Measurements from ENCODE around the gene PLA2G4F.

The PLA2G4F gene

DNA sequence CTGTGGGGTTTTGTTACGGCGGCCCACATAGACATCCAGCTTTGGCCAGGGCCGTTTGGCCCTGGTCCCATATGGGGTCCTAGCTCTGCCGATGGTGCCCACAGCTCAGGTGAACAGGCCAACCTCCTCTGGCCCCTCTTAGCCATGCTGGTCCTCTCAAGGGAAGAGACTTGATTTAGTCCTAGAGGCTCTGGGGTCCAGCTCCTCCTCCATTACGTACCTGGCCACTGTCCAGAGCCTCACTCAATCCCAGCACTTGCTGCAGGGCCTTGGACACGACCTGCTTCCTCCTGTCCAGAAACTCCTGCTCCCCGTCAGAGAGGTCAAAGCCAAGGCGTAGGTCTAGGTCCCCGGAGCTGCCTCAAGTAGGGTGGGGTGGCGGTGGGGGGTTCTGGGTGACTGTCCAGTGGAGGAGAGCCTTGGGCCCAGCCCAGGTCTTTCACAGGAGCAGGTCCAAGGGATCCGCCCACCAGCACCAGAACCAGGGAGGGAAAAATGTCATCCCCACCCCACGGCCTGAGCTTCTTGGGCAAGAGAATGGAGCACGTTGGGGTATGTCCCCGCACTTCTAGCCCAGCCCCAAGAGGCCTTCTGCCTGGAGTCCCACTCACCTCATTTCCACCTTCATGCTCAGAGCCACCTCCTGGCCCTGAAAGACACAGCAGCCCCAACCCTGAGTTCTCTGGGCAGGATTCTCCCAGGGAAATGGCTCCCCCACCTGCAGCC lies 6.8 kb downstream of the PLA2G4F start:
- DNase-seq (ENCODE audit: low read depth in 1 of 2, low spot score in 1 of 2) = no peak

- DNase-seq (ENCODE audit: low read depth in 1 of 2, low spot score in 1 of 2) = no peak
Measured at GRCh38 chr15:42148808-42149492, 7.5 kb downstream of the PLA2G4F start.

DNA sequence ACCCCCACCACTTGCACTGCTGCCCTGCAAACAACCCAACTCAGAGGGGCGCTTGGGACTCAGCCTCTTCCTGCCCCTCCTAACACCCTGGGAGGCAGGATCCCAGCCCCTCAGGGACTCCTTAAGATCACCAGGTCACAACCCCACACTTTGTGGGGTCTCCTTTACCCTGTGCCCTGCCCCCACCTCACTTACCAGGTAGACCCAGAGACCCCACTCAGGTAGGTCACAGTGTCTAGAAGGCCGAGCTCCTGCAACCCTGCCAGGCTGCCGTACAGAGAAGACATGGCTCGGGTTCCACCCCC lies 9.1 kb downstream of the PLA2G4F start:
- no peak for DNase-seq (ENCODE audit: low read depth in 1 of 2, low spot score in 1 of 2)

DNA sequence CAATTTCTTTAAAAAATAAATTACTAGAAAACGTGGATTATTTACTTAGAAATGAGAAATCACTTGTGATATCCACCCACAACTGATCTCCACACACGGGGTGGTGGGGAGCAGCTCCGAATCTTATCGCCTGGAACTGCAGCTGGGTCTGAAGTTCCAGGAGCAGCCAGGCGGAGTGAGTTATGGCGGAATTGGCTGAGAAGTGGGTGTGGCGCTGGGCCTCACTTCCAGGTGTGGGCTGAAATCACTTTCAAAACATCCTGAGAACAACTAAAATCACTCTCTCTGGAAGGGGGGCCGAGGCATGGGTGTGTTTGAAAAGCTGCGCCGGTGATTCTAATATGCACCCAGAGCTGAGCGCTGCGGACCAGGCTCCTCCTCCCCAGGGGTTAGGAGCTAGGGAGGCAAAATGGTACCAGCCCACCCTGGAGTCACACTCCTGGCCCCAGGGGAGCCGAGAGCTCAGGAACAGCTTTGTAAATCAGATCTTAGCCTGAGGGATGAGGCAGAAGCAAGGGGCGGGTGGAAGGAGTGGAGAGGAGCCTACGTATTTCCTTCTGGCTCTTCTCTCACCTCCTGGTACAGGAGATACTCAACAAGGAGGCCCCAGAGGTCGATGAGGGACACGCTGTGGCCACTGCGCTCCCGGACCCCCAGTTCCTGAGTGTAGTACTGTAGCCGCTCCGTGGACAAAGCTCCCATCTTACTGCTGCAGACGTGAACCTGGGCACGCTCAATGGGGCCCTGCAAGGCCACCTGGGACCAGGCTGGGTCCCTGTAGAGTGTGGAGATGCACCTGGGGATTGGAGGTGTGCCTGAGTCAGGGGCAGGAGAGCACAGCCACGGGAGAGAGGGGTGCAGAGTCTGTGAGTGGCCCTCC lies 9.6 kb downstream of the PLA2G4F start:
- no peak for DNase-seq (ENCODE audit: low read depth in 1 of 2, low spot score in 1 of 2)

DNA sequence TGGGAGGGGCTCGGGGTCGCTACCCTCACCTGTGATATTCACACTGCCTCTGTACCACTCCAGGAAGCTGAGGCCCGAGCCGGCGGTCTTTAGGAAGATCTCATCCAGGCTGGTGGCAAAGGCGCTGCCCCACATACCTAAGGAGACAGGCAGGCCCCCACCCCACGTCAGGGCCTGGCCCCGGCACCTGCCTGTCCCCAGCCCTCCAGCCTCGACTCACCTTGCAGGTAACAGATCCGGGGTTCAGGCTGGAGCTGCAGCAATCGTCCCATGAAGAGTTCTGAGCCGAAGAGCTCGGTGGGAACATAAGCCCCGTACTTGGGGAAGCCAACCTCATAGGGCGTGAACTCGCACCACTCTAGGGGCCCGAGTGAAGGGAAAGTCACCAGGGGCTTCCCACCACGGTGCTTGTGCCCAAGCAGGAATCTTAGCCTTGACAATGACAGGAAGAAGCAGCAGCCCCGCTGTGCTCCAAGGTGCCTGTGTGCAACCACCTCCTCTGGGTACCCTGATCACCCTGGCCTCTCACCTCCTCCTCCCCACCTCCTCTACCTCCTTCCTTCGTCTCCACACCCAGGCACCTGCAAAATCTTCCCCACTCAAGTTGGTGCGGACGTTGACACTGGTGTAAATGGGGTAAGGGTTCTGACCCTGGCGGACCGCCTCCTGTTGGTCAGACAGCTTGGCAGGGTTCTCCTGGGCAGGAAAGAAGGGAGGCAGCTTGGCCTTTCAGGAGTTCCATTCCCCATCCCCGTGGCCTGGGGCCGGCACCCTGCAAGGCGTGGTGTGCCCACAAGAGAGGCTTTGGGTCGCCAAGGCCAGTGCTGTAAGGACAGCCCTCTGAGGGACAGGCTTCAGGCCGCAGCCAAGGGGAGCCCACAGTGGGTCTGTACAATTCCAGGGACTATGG lies 10.6 kb downstream of the PLA2G4F start:
- no peak for DNase-seq (ENCODE audit: low read depth in 1 of 2, low spot score in 1 of 2)

DNA sequence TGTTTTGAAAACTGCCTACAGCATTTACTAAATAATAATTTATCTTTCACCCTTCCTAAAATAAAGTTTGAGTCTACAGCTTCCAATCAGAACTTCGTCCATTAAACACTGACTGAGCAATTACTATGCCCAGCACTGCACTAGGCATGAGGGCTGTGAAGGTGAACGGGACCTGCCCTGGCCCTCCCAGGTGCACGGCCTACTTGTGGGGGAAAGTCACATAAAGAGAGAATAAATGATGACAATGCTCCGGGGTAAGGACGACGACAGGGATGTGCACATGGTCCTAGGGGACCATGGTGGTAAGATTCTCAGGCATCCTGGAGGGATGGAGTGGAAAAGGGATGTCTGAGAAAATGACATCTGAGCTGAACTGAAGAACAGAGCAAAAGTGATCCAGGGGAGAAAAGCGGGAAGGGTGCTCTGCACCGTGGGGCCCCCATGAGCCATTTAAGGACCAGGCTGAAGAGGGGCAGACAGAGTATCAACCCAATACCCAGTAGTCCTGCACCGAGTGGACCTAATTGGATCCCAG lies 11.5 kb downstream of the PLA2G4F start:
- no peak for DNase-seq (ENCODE audit: low read depth in 1 of 2, low spot score in 1 of 2)

- DNase-seq (ENCODE audit: low read depth in 1 of 2, low spot score in 1 of 2) = no peak
Measured at GRCh38 chr15:42143866-42144625, 12.4 kb downstream of the PLA2G4F start.

DNA sequence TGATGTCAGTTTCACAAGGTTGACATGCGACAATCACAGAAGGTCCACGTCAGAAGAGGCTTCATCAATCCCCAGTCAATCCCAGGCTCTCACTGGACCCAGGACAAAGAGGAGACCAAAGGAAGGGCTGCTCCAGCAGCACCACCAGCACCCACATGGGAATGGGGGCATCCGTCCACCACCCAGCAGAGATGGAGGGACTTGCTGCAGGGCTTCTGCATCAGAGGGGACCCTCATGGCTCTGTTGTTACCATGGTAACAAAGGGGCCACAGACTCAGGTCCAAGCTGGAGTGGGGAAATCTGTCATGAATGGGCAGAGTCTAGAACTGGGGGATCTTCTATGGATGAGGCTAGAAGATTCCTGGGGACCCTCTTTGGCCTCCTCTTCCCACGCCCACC lies 13.1 kb downstream of the PLA2G4F start:
- DNase-seq (ENCODE audit: low read depth in 1 of 2, low spot score in 1 of 2) = no peak

GRCh38 chr15:42141795-42142667 lies 14.4 kb downstream of the PLA2G4F start:
- DNase-seq (ENCODE audit: low read depth in 1 of 2, low spot score in 1 of 2) = no peak

- no peak for DNase-seq (ENCODE audit: low read depth in 1 of 2, low spot score in 1 of 2)
Measured at GRCh38 chr15:42141246-42141645, 15.2 kb downstream of the PLA2G4F start.

- DNase-seq (ENCODE audit: low read depth in 1 of 2, low spot score in 1 of 2) = no peak
Measured at GRCh38 chr15:42140383-42141070, 15.9 kb downstream of the PLA2G4F start.

- no peak for DNase-seq (ENCODE audit: low read depth in 1 of 2, low spot score in 1 of 2)
Measured at GRCh38 chr15:42139596-42139995, 16.8 kb downstream of the PLA2G4F start.

DNA sequence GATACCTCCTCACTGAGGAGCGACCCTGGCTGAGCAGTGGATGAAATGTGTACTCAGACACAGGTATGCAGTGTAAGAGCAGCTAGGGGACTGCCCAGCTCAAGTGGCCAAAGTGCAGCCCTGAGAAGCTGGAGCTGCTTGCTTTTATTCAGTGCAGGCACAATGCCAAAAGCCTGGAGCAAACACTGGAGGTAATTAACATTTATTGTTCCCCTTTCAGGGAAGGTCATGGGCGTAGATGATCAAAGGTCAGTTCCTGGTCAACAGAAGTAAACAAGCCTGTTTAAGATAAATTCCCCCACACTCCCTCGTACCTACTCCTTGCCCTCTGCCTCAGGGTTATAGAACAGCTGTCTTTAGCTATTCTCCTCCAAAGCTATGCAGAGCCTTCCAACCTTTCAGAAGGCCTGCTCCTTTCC lies 17.5 kb downstream of the PLA2G4F start:
- no peak for DNase-seq (ENCODE audit: low read depth in 1 of 2, low spot score in 1 of 2)

- DNase-seq (ENCODE audit: low read depth in 1 of 2, low spot score in 1 of 2) = no peak
Measured at GRCh38 chr15:42138411-42138810, 18.0 kb downstream of the PLA2G4F start.

DNA sequence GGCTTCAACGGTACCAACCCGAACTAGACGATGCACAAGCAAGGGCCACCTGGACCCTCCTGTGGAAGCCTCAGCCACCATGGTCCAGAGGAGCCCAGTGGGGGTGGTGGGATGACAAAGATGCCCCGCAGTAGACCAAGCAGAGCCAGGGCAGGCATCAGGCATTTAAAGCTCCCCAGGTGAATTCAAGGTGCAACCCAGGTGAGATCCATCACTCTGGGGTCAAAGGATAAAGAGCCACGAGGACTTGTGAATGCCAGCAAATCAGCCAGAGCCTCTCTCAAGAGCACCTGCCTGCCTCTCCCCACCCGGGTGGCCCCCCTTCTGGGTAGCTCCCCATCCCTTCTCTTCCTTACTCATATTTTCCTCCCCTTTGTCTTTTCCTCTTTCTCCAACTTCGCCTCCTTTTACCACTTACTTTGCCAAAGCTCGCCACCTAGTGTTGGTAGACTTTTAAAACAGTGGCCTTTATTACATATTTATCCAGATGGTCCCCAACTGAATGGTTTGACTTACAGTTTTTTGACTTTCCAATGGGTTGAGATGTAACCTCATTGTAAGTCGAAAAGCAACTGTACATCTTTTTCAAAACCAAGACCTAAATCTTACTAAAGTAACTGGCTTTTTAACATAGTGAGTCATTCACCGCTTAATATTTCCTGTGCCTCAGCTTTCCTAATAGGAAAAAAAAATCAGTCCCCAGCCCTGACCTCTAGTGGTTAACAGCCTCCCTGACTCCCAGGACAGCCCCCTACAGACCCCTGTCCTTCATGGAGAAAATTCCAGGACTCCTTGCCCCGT lies 18.8 kb downstream of the PLA2G4F start:
- DNase-seq (ENCODE audit: low read depth in 1 of 2, low spot score in 1 of 2) = no peak

DNA sequence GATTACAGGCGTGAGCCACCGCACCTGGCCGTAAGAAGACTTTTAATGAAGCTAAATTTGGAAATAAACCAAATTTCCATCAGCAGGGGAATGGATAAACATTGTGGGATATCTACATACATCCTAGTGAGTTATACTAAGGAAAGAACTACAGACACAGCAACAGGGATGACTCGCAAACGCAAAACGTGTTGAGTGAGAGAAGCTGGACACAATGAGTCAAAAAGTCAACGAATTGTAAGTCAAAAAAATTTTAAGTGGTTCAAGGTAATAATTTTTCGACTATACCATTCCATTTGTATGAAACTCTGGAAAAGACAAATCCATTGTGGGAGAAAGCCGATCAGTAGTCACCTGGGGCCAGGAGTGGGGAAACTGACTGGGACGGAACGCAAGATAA lies 19.9 kb downstream of the PLA2G4F start:
- DNase-seq (ENCODE audit: low read depth in 1 of 2, low spot score in 1 of 2) = no peak

DNA sequence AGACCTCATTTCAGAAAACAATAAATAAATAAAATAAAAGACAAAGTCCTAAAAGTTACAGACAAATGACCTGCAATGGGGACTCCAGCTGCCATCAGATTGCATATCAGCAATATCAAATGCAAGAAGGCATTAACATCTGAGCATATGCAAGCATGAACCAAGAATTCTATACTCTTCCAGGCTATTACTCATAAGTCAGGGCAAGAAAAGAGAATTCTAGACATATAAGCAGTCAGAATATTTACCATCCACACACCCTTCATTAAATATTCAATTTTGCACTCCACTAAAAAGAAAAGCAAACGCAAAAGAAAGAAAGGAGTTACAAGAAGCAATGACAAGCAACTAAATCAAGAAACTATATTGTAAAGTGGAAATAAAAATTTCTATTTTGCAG lies 21.1 kb downstream of the PLA2G4F start:
- DNase-seq (ENCODE audit: low read depth in 1 of 2, low spot score in 1 of 2) = no peak
